ENCODE results near the gene FXYD3.

DNA sequence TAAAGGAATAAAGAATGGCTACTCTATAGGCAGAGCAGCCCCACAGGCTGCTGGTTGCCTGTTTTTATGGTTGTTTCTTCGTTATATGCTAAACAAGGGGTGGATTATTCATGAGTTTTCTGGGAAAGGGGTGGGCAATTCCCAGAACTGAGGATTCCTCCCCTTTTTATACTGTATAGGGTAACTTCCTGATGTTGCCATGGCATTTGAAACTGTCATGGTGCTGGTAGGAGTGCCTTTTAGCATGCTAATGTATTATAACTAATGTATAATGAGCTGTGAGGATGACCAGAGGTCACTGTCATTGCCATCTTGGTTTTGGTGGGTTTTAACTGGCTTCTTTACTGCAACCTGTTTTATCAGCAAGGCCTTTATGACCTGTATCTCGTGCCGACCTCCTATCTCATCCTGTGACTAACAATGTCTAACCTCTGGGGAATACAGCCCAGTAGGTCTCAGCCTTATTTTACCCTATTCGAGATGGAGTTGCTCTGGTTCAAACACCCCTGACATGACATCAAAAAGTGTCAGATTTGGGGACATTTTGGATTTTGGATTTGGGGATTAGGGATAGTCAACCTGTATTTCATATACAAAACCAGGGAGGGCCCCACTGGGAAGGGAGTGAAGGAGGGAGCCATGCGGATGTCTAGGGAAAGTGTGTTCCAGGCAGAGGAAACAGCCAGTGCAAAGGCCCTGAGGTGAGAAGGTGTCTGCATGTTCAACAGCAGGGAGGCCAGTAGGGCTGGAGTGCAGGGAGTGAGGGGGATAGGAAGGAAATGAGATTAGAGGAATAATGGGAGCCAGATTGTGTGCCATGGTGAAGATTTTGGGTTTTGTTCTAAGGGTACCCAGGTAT, 49.8 kb downstream of the FXYD3 start:
- TF ChIP-seq, protein P1, sequence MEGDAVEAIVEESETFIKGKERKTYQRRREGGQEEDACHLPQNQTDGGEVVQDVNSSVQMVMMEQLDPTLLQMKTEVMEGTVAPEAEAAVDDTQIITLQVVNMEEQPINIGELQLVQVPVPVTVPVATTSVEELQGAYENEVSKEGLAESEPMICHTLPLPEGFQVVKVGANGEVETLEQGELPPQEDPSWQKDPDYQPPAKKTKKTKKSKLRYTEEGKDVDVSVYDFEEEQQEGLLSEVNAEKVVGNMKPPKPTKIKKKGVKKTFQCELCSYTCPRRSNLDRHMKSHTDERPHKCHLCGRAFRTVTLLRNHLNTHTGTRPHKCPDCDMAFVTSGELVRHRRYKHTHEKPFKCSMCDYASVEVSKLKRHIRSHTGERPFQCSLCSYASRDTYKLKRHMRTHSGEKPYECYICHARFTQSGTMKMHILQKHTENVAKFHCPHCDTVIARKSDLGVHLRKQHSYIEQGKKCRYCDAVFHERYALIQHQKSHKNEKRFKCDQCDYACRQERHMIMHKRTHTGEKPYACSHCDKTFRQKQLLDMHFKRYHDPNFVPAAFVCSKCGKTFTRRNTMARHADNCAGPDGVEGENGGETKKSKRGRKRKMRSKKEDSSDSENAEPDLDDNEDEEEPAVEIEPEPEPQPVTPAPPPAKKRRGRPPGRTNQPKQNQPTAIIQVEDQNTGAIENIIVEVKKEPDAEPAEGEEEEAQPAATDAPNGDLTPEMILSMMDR (IDR thresholded peaks at IDR 0.05; ENCODE audit: poor library complexity), result no peak
- no peak for TF ChIP-seq EZH2 (IDR thresholded peaks at IDR 0.05; ENCODE audit: borderline replicate concordance)
